Central memory CD8-positive, alpha-beta T cell (primary cell): ENCODE results near the gene RESP18.
A peak's percentile ranks its signal among the peaks of the same experiment; 100 is the strongest.

Experiments
- ATAC-seq: fragments of 150-1000 bp; cut with Tn5 transposase; replicated peaks from 2 replicates; pipeline ENCODE4 v1.10.0; 2022; ENCODE audit warnings: mild to moderate bottlenecking, moderate FRiP score, moderate number of reproducible peaks; ENCODE audit not compliant: poor library complexity, severe bottlenecking; ENCODE audit errors: extremely low read depth
- DNase-seq, 2 donors: peaks; one replicate each; pipeline ENCODE4 v3.0.0; 2021; ENCODE audit warnings: low spot score in 2 of 2
- H3K27ac Mint-ChIP-seq: one replicate; pipeline ENCODE4 v1.8.0; 2022; ENCODE audit warnings: low read depth, mild to moderate bottlenecking, moderate library complexity, mixed read lengths
- H3K27me3 Mint-ChIP-seq: one replicate; pipeline ENCODE4 v1.8.0; 2022; ENCODE audit warnings: mixed read lengths
- H3K36me3 Mint-ChIP-seq: one replicate; pipeline ENCODE4 v1.8.0; 2022; ENCODE audit warnings: mild to moderate bottlenecking, moderate library complexity, mixed read lengths; ENCODE audit not compliant: insufficient read depth
- H3K4me1 Mint-ChIP-seq: one replicate; pipeline ENCODE4 v1.8.0; 2022; ENCODE audit warnings: mixed read lengths
- H3K4me3 Mint-ChIP-seq: one replicate; pipeline ENCODE4 v1.8.0; 2022; ENCODE audit warnings: mild to moderate bottlenecking, moderate library complexity, mixed read lengths
- H3K9me3 Mint-ChIP-seq: one replicate; pipeline ENCODE4 v1.8.0; 2022; ENCODE audit warnings: mixed read lengths

Gene RESP18

GRCh38 chr2:219277703-219278654, 54.6 kb downstream of the RESP18 start:
- Mint-ChIP-seq H3K36me3 (peaks cover 30% of the 10 kb centered on the region), H3K4me3 (peak overlapping the region; percentile 88), H3K27me3 (no peaks in the 10 kb centered on the region), H3K27ac (peak overlapping the region; percentile 100), H3K9me3 (no peaks in the 10 kb centered on the region), H3K4me1 (peaks cover 35% of the 10 kb centered on the region)
- DNase-seq = peak; percentile 68 to 71
- no peak for ATAC-seq
